Smooth muscle cell (in vitro differentiated cells): ENCODE results near the gene IRF5. TPM values are rescaled to one million over a fixed set of nuclear protein-coding genes. Genes with fewer than 3 reads are reported as not detected.
"Not testable (repeated sequence)": the region's sequence is repeated elsewhere in the genome, so short reads cannot be mapped to it uniquely, and the experiment has no call there.

Experiments used
- DNase-seq: peaks from one replicate; lab custom pipeline; 2025; ENCODE audit not compliant: unreplicated experiment; lab: John Stamatoyannopoulos, UW
- H2AFZ ChIP-seq: fragments of 200-600 bp; sonication (generic); 2 replicates; pipeline ENCODE4 v1.6.0; 2016; ENCODE audit warnings: antibody characterized with exemption, low read depth, mild to moderate bottlenecking
- H3F3A ChIP-seq: fragments of 200-600 bp; sonication (generic); 2 replicates; pipeline ENCODE4 v1.6.0; 2017; ENCODE audit warnings: antibody characterized with exemption, low read depth
- H3K27ac ChIP-seq: fragments of 200-600 bp; sonication (generic); 2 replicates; pipeline ENCODE4 v1.5.1; 2016; ENCODE audit warnings: low read depth, mild to moderate bottlenecking
- H3K27me3 ChIP-seq: fragments of 200-600 bp; sonication (generic); 2 replicates; pipeline ENCODE4 v1.6.1; 2016; ENCODE audit warnings: low read depth, mild to moderate bottlenecking
- H3K36me3 ChIP-seq: fragments of 200-600 bp; sonication (generic); 2 replicates; pipeline ENCODE4 v1.5.1; 2016; ENCODE audit warnings: low read depth
- H3K4me1 ChIP-seq: fragments of 200-600 bp; sonication (generic); 2 replicates; pipeline ENCODE4 v1.5.1; 2016; ENCODE audit warnings: low read depth
- H3K4me2 ChIP-seq: fragments of 200-600 bp; sonication (generic); 2 replicates; pipeline ENCODE4 v1.6.0; 2016; ENCODE audit warnings: mild to moderate bottlenecking
- H3K4me3 ChIP-seq: fragments of 200-600 bp; sonication (generic); 2 replicates; pipeline ENCODE4 v1.5.1; 2016; ENCODE audit warnings: mild to moderate bottlenecking
- H3K79me2 ChIP-seq: fragments of 200-600 bp; sonication (generic); 2 replicates; pipeline ENCODE4 v1.6.0; 2016; ENCODE audit warnings: low read depth, mild to moderate bottlenecking
- H3K9ac ChIP-seq: fragments of 200-600 bp; sonication (generic); 2 replicates; pipeline ENCODE4 v1.6.0; 2016; ENCODE audit warnings: low read depth
- H3K9me3 ChIP-seq: fragments of 200-600 bp; sonication (generic); replicated peaks from 2 replicates; pipeline ENCODE4 v1.5.1; 2016; ENCODE audit warnings: low read depth
- H4K20me1 ChIP-seq: fragments of 200-600 bp; sonication (generic); 2 replicates; pipeline ENCODE4 v1.6.0; 2016; ENCODE audit warnings: low read depth
- CTCF ChIP-seq: fragments of 200-600 bp; sonication (generic); IDR thresholded peaks from 2 replicates; pipeline ENCODE4 v1.5.1; 2017; ENCODE audit warnings: borderline replicate concordance, mild to moderate bottlenecking, antibody characterized with exemption; ENCODE audit not compliant: insufficient read depth, poor library complexity, severe bottlenecking
- WGBS: methylation state at CpG from one replicate; pipeline ENCODE4 v1.1.7; 2016; ENCODE audit warnings: low lambda C conversion rate; 5-methylcytosine and 5-hydroxymethylcytosine counted together
- polyA plus RNA-seq: library from polyadenylated mRNA; unstranded; fragments of >200 nt; fragmentation: Nextera tagmentation; extraction: Ambion mirVana; gene quantifications from 2 replicates; pipeline ENCODE4 v1.2.1, GENCODE V29; 2016
- total RNA-seq: library from RNA; depleted of rRNA; stranded (reverse); fragments of >200 nt; gene quantifications from 2 replicates; pipeline ENCODE4 v1.2.3, GENCODE V29; 2014

The IRF5 gene
- total and polyA plus RNA-seq, 2 experiments from 2014 or later: 0.35 to 0.76 TPM

- Histone ChIP-seq H2AFZ (no peak overlapping the region), H3K4me3 (no peak overlapping the region), H3K36me3 (peaks cover 40% of the 10 kb centered on the region), H3K27me3 (no peaks in the 10 kb centered on the region), H3K4me2 (no peak overlapping the region), H3K9me3 (no peaks in the 10 kb centered on the region), H3K9ac (no peak overlapping the region), H3F3A (no peaks in the 10 kb centered on the region), H4K20me1 (peaks cover 3% of the 10 kb centered on the region), H3K4me1 (no peaks in the 10 kb centered on the region), H3K79me2 (no peaks in the 10 kb centered on the region), H3K27ac (no peak overlapping the region)
- WGBS: 85% methylated on average over 3 of the region's 3 CpGs
- no peak for TF ChIP-seq CTCF
- no peak for DNase-seq
Measured at GRCh38 chr7:128986609-128987008, 48.9 kb downstream of the IRF5 start.

GRCh38 chr7:128988372-128988771, 50.6 kb downstream of the IRF5 start:
- H3K79me2 ChIP-seq: no peaks in the 10 kb centered on the region
- no peak for DNase-seq
- no peaks in the 10 kb centered on the region for H3K4me1 ChIP-seq
- H3F3A ChIP-seq: no peaks in the 10 kb centered on the region
- no peak for TF ChIP-seq CTCF
- H3K9me3 ChIP-seq: no peaks in the 10 kb centered on the region
- no peak overlapping the region for H3K27ac ChIP-seq
- no peak overlapping the region for H3K9ac ChIP-seq
- no peaks in the 10 kb centered on the region for H3K27me3 ChIP-seq
- H3K4me2 ChIP-seq: no peak overlapping the region
- no peak overlapping the region for H3K4me3 ChIP-seq
- H4K20me1 ChIP-seq: peaks cover 3% of the 10 kb centered on the region
- H3K36me3 ChIP-seq: peaks cover 36% of the 10 kb centered on the region
- no peak overlapping the region for H2AFZ ChIP-seq

- no peak overlapping the region for H3K4me2 ChIP-seq
- TF ChIP-seq CTCF: no peak
- 91% methylated on average over 9 of the region's 9 CpGs for WGBS
- H4K20me1 ChIP-seq: peaks cover 3% of the 10 kb centered on the region
- no peak for DNase-seq
- H3K9ac ChIP-seq: no peak overlapping the region
- no peaks in the 10 kb centered on the region for H3K4me1 ChIP-seq
- H3K4me3 ChIP-seq: no peak overlapping the region
- no peaks in the 10 kb centered on the region for H3K9me3 ChIP-seq
- H3K27ac ChIP-seq: no peak overlapping the region
- no peaks in the 10 kb centered on the region for H3F3A ChIP-seq
- no peak overlapping the region for H2AFZ ChIP-seq
- H3K36me3 ChIP-seq: peaks cover 25% of the 10 kb centered on the region
- no peaks in the 10 kb centered on the region for H3K27me3 ChIP-seq
- no peaks in the 10 kb centered on the region for H3K79me2 ChIP-seq
Measured at GRCh38 chr7:128989961-128990360, 52.2 kb downstream of the IRF5 start.

GRCh38 chr7:128993419-128993818, 55.7 kb downstream of the IRF5 start:
- H3K9me3 ChIP-seq: no peaks in the 10 kb centered on the region
- H3K36me3 ChIP-seq: peaks cover 14% of the 10 kb centered on the region
- H3K4me2 ChIP-seq: no peak overlapping the region
- H2AFZ ChIP-seq: no peak overlapping the region
- WGBS: 94% methylated on average over 2 of the region's 2 CpGs
- no peak overlapping the region for H3K9ac ChIP-seq
- H3K27me3 ChIP-seq: no peaks in the 10 kb centered on the region
- no peaks in the 10 kb centered on the region for H3K4me1 ChIP-seq
- H3K79me2 ChIP-seq: no peaks in the 10 kb centered on the region
- no peak for TF ChIP-seq CTCF
- H3K27ac ChIP-seq: no peak overlapping the region
- no peaks in the 10 kb centered on the region for H3F3A ChIP-seq
- no peak for DNase-seq
- H4K20me1 ChIP-seq: no peaks in the 10 kb centered on the region
- H3K4me3 ChIP-seq: no peak overlapping the region

- not testable (repeated sequence) for H3K9me3 ChIP-seq, H4K20me1 ChIP-seq, H3K27ac ChIP-seq, H3K27me3 ChIP-seq, H3K79me2 ChIP-seq, H2AFZ ChIP-seq, H3K4me2 ChIP-seq, H3F3A ChIP-seq, H3K9ac ChIP-seq, H3K4me1 ChIP-seq, DNase-seq, H3K4me3 ChIP-seq
- 95% methylated on average over 8 of the region's 8 CpGs for WGBS
- peaks cover 11% of the 10 kb centered on the region for H3K36me3 ChIP-seq
Measured at GRCh38 chr7:128994560-128994959, 56.8 kb downstream of the IRF5 start.
